PC-9 (cell line): ENCODE results near the gene SPINK8.

ENCODE experiments used
- CTCF ChIP-seq: fragments of 200-600 bp; sonication (generic); conservative IDR thresholded peaks from 2 replicates; pipeline ENCODE4 v1.6.1; 2017; ENCODE audit warnings: mixed run types, antibody characterized with exemption, mild to moderate bottlenecking, moderate library complexity
- EZH2 ChIP-seq: fragments of 200-600 bp; sonication (generic); IDR thresholded peaks from 2 replicates; pipeline ENCODE4 v1.8.0; 2017; ENCODE audit warnings: antibody characterized with exemption, low read depth

DNA sequence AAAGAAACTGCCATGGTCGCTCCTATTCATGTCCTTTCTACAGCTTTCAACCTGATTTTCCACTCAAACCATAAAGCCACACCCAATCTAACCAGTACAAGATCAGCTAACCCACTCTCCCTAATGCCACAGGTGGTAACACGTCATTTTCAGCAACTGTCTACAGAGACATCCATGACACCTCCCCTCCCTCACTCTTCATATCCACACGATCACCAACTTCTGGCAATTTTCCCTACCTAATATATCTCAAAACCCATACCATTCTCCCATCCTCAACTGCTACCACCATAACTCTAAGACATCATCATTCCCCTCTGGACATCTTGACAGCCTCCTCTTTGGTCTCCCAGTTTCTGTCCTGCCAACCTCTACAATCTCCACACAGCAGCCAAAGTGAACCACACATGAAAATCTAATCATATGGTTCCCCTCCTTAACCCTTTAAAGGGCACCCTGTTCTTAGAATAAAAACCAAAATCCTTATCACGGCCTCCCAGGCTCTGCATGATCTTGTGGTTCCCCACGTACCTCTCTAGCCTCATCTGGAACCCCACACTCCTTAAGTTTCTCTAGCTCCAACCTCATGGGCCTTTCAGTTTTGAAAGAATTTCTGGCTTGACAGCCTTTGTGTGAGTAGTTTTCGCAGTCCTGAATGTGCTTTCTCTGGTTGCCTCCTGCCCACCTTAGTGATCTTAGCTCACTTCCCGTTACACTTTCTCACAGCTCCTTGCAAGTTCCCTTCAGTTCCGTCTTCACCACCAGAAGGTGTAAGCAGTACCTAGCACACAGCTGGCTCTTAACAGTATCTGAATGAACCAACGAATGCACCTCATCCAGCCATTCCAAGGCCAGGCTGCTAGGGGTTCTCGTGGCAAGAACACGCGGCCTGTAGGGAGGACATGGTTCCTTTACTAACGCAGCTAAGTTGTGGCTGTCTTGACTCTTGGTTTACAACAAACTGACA lies 33.4 kb downstream of the SPINK8 start:
- TF ChIP-seq EZH2 (no peak), CTCF (no peak)
